GM18861 (cell line): Measurements from ENCODE around the gene SLC6A20.
"Not testable (repeated sequence)": the region's sequence is repeated elsewhere in the genome, so short reads cannot be mapped to it uniquely, and the experiment has no call there.

ENCODE experiments used
- ATAC-seq: cut with Tn5 transposase; IDR thresholded peaks from one replicate; pipeline ENCODE4 v1.9.1; 2021; ENCODE audit not compliant: unreplicated experiment

SLC6A20 gene

DNA sequence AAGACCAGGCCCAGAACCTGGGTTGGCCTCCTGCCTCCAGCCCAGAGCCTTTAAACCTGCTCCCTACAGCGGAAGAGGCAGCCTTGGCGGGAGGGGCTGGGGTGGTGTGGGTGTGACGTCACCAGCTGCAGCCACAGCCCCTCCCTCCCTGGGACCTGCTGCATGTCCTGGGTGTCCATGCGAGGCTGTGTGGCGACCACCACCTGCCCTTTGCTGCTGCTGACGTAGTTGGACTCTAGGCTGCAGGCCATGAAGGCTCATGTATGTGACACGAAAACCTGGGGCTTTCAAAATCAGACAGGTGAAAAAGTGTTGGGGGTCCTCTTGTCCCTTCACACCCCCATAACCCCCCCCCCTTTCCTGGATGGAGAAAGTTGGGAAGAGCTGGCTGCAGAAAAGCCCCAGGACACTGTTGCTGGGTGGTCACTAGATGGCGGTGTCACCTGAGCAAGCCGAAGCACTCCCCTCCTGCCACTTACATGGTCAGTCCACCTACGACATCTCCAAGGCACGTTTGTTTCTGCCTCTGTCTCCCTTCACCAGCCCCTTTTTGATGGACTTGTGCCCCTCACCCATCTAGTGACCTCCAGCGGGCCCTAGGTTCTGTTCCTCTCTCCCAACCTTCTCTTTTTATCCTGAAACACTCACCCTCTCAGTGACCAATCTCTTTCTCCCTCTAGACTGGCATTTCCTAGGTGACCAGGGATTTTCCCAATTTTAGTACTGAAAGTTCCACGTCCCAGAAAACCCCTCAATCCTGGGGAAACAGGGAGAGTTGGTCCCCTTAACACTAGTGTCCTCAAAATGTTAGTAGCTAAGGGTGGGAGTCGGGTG is 35.2 kb downstream of the SLC6A20 start:
- no peak for ATAC-seq

DNA sequence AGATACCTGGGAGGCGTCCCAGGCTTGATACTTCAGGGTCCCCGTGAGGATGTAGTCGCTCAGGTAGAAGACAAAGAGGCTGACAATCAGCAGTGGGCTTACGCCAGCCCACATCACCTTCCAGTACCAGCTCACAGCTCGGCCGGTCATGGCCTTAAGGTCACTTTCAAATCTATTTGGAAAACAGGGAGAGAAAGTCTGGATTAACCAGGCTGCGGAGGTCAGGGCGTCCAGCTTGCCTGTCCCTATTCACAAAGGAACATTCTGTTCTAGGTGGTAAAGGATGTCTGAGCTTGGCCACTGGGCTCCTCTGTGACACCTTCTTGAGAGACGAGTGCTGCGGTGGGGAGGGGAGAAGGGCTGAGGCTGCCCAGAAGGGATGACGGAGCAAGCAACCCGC is 36.5 kb downstream of the SLC6A20 start:
- ATAC-seq = no peak

DNA sequence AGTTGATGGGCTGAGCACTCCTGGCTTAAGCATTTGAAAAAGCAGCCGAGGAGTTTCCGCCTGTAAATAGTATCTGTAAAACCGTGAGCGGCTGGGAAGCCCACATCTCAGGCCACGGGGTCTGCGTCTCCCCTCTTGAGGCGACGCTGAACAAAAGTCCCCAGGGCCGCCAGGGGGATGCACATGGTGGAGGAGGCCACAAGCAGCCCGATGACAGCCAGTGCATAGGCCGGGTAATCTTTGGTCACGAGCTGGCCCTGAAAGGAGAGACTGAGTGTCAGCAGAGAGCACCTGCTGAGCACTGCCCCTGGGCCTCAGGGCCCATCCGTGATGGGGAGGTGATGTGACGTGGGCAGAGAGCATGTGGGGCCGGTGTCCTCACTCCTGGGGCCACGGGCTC is 37.5 kb downstream of the SLC6A20 start:
- ATAC-seq = no peak

DNA sequence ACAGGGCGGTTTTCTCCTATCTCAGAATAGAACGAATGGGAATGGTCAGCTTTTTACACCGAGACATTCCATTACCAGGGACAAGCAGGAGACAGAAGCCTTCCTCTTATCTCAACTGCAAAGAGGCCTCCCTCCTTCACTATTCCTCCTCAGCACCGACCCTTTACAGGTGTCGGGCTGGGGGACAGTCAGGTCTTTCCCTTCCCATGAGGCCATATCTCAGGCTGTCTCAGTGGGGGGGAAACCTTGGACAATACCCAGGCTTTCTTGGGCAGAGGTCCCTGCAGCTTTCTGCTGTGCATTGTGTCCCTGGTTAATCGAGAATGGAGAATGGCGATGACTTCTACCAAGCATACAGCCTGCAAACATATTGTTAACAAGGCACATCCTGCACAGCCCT is 39.2 kb downstream of the SLC6A20 start:
- ATAC-seq = not testable (repeated sequence)

DNA sequence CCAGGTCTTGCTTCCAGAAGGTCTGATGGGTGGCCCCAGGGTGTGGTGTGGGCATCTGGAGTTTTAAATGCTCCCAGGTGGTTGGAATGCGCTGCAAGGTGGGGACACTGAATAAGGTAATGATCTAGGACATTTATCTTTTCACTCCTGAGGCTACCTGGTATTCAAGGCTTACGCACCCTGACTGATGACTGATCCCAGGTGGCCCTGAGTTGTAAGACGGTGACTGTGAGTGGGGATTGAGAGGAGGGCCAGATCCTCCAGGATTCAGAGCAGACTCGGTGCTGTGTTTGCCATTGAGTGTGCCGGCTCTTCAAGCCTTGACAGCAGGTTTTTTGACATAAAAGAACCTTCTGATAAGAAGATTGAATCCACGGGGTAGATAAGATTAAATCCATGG is 40.3 kb downstream of the SLC6A20 start:
- ATAC-seq = no peak

DNA sequence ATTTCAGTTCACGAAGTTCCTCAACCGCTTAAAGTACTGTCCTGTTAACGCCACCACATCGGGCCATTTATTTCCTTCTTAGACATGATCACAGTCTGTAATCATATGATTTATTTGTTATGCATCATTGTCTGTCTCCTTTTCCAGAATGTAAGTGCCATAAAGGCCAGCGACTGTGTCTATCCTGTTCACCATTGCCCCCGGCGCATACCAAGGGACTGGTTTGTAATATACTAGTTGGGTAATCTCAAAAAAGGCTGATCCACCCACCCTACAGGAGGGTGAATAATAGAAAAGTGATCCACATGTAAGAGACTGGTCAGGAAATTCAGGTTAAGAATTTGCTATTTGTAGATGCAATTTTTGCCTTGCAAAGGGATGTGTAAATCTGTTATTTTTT is 41.9 kb downstream of the SLC6A20 start:
- no peak for ATAC-seq

DNA sequence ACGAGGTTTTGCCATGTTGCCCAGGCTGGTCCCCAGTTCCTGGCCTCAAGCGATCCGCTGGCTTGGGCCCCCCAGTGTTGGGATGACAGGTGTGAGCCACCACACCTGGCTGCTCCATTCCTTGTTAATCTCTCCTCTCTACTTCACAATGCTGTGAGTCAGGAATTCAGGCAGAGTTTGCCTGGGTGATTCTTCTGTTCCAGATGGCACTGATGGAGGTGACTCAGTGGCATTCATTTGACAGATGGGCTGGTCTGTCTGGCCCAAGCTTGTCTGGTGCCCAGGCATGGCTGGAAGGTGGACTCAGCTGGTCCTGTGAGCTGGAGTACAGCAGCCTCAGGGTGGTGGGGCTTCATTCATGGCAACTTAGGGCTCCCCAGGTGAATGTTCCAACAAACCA is 43.2 kb downstream of the SLC6A20 start:
- no peak for ATAC-seq

DNA sequence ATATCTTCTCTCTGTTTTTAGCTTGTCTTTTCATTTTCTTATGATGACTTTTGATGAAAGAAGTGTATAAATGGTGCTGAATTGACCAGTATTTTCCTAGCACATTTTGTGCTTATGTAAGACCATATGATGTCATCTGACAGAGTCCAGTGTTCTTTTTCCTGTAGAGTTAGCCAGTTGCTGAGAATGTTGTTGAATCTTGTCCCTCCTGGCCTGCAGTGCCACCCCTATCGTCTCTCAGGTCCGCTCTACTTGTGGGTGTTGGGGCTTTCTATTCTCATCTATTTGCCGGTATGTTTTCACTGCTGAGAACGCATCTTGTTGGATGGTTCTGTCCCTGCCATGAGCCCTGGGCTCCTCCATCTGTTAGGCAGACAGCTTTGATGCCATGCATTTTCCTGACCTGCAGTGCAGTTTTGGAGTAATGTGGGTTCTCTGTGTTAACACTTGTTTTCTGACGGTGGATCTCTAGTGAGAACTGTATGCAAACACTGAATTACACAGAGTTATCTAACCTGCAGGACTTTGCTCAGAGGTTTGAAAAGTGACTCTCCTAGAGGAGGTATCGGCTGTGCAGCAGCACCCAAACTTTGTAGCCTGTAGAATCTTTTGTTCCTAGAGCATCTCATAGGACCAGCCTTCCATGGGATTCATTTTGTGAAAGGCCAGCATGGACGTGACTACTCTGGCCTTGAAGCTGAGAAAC is 44.6 kb downstream of the SLC6A20 start:
- ATAC-seq = no peak

DNA sequence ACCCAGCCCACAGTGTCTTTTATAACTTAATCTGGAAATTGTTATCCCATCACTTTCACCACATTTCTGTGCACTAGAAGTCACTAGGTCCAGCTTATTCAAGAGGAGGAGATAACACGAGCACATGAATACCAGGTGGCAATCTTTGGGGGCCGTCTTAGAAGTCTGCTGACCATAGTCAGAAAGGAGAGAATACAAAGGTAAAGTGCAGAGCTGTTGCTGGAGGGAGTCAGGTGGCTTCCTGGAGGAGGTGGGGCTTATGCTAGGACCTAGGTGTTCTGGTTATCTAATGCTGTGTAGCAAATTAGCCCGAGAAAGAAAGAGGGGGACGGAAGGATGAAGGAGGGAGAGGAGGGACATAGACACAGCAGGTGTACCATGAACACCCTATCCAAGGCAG is 46.5 kb downstream of the SLC6A20 start:
- no peak for ATAC-seq

DNA sequence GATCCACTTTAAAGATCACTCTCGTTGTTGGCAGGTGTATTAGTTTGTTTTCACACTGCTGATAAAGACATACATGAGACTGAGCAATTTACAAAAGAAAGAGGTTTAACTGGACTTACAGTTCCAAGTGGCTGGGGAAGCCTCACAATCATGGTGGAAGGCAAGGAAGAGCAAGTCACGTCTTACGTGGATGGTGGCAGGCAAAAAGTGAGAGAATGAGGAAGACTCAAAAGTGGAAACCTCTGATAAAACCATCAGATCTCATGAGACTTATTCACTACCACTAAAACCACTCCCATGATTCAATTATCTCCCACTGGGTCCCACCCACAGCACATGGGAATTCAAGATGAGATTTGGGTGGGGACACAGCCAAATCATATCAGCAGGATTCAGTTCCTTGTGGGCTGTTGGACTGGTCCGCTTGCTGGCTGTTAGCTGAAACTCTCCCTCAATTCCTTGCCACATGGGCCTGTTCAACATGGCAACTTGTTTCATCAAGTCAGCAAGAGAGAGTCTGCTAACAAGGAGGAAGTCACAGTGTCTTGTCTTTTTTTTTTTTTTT is 47.2 kb downstream of the SLC6A20 start:
- not testable (repeated sequence) for ATAC-seq

DNA sequence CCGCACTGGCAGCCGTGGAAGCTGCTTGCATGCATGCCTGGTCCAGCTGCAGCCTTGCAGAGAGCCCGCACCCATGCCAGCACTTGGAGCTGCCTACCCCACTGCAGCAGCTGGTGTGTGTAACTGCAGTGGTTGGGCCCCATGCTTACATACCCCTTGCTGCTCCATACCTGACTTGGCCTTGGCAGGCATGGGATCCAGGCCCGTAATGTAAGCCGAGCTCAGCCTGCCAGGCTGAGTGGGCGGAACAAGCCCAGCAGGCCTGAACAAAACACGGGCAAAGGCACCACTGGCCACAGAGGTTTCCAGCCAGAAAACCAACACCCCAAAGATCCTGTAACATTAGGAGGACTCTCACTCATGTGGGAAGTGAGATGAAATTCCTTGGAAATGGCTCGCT is 48.3 kb downstream of the SLC6A20 start:
- no peak for ATAC-seq

DNA sequence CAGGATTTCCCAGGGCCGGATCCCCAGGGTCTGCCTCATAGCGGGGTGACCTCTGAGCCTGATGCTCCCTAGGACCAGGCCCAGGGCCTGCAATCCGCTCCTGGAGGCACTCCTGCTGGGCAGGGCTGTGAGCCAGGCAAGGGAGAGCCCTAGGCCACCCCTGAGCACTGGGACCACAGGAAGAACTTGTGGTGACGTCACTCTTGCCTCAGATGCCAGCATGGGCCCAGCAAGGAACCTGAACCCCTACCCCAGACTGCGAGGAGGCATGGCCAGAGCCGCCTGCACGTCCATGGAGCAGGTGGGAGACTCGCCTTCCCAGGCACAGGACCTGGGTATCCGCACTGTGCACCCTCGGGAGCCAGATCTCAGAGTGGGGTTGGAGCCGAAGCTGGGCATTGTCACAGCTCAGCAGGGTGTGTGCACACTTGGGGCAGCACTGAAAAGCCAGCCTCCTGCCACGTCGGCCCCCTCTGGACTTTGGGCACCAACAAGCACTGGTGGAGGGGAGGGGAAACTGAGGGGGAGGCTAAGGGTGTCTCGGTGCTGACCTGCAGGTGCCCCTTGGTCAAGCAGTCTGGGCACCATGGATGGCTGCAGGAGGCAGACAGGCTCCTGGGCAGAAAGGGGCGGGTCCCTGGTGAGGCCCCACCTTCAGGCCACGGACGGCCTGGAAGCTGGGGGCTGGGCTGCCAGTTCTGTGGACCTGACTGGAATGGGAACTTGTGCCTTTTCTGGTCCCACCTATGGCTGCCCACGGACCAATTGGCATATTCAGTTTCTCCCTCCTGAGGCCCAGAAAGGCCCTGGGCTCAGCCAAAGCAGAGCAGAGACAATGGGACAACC is 49.3 kb downstream of the SLC6A20 start:
- ATAC-seq = no peak

DNA sequence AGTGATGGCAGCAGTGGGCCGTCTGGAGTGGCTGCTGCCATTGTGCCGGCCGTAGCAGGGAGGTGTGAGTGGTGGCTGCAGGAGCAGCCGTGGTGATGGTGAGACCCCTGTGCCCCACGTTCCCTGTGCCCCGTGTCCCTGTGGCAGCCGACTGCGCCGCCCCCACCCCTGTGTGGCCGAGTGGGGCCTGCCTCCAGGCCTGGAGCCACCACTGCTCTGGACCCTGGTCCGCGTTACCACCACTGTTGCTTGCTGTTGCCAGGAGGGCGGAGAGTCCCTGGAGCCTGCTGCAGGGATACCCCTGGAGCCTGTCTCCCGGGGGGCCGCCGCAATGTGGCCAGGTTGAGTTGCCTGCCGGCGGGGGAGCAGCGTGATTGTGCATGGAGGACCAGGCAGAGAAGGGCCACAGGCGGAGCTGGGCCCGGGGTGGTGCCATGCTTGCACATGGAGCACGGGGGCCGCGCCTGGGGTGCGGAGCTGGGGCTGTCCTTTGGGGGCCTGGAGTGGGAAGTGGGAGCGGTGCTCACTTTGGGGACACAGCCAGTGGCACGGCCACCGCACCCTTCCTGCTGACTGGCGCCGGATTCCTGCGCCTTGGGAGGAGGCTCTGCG is 50.1 kb downstream of the SLC6A20 start:
- no peak for ATAC-seq

DNA sequence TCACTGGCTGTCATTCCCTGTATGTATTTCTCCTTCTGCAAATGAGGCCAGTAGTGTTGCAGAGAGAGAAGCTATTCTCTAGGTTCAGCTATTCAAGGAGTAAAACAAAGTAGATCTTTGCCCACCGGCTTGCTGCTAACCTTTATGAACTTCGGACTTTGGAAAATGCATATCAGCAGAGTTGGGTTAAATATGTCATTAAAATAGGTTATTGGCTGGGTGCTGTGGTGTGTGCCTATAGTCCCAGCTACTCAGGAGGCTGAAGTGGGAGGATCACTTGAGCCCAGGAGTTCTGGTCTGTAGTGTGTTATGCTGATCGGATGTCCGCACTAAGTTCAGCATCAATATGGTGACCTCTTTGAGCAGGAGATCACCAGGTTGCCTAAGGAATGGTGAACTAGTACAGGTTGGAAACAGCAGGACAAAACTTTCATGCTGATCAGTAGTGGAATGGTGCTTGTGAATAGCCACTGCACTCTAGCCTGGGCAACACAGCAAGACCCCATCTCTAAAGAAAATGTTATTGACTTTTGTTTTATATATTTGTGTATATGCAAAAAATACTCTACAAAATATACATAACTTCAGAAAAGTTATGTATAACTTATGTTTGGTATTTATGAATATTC is 53.8 kb downstream of the SLC6A20 start:
- no peak for ATAC-seq

DNA sequence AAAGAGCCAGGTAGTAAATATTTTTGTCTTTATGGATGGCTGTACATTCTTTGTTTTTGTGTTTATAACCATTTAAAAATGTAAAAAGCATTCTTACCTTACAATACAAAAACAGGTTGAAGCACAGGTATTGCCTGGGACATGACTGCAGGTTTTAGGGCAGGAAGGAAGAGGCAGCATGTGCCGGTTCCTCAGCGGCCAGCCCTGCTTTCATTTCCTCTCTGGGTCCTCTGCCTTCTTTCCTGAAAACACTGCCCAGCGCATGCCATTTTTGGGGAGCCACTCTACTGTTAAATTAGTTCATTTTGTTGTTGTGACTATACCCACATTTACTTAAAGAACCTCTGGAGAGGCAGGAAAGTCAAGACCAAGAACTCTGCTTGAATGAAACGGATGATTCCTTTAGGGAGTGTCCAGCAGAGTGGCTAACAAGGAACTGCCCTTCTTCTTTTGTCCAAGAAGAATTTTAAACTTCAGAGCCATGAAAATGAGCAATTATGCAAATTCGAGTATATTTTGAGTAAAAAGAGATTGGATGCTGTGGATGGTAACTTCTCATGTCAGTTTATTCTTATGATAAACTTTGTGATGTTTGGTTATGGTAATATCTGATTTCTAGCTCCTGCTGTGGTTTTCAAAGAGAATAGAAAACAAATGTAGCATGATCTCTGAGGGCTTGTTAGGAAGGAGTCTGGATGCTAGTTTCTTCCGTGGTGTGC is 54.4 kb downstream of the SLC6A20 start:
- no peak for ATAC-seq

DNA sequence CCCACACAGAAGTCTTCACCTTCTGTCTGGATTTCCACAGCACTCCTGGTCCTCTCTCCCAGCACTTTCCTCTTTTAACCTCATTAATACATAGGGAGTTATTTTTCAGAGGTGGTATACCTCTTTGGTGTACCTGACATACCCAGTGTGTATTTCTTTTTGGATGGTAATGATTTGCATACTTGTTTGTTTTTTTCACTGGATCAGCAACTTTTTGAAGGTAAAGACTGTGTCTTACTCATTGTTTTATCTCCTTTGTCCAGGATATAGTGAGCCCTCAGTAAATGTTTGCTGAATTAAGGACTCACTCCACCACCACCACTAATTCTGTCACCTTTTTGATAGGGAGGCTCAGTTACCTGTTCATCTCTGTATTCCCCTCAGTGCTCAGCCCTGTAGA is 55.1 kb downstream of the SLC6A20 start:
- ATAC-seq = no peak

DNA sequence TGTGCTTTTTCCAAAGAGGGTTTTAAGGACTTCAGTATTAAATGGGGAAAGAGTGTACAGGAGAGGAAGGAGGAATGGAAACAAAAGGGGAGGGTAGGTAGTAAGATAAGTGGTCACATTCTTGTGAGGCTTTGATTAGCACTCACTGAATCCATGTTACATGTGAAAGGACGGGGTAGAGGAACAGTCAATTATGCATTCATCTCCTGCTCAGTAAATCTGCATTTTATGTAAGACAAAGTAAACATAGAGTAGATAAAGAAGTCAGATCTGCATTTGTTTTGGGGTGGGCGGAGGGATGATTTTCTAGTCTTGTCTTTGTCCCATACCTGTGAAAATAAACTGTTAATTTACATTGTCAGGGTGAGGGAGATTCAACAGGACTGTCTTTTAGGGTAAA is 56.3 kb downstream of the SLC6A20 start:
- ATAC-seq = no peak

DNA sequence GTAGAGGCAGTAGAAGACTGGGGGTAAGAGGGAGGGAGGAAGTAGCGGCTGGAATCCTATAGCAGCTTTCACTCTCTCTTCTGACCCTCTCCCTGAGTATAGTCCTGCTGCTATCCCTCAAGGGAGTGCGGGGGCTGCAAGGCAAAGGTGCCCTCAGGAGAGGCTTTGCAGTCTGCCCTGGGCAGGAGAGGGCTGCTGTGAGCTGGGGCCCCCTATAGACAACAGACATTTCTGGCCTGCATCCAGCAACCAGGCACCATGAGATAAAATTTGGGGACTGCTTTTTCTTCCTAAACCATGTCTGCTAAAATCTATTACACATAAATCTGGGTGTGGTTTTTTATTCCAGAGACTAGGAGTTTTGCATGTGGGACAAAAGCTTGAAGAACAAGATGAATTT is 59.1 kb downstream of the SLC6A20 start:
- ATAC-seq = no peak

DNA sequence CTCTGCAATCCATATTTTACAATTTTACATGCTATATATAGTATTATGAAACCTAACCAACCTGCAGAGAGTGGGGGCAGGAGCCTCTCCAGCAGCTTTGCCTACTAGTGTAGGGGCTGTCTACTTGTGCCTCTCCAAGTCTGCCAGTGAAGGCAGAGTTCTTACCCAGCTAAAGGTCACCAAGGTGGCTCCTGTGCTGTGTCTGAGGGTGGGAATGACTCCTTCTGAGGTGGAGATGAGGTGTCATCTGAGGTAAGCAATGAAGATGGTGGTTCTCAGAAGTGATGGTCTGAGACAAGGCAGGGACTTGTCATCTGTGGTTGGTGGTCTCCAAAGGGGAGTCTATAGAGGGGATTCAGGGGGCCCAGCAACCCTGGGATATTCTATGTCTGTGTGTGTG is 59.6 kb downstream of the SLC6A20 start:
- ATAC-seq = no peak
